NCI-H2196 (cell line): ENCODE results near the gene SMIM7.
"Not testable (repeated sequence)": the region's sequence is repeated elsewhere in the genome, so short reads cannot be mapped to it uniquely, and the experiment has no call there.

ENCODE experiments used
- DNase-seq: peaks from one replicate; lab custom pipeline; 2025; ENCODE audit not compliant: unreplicated experiment; lab: John Stamatoyannopoulos, UW

SMIM7 gene

DNA sequence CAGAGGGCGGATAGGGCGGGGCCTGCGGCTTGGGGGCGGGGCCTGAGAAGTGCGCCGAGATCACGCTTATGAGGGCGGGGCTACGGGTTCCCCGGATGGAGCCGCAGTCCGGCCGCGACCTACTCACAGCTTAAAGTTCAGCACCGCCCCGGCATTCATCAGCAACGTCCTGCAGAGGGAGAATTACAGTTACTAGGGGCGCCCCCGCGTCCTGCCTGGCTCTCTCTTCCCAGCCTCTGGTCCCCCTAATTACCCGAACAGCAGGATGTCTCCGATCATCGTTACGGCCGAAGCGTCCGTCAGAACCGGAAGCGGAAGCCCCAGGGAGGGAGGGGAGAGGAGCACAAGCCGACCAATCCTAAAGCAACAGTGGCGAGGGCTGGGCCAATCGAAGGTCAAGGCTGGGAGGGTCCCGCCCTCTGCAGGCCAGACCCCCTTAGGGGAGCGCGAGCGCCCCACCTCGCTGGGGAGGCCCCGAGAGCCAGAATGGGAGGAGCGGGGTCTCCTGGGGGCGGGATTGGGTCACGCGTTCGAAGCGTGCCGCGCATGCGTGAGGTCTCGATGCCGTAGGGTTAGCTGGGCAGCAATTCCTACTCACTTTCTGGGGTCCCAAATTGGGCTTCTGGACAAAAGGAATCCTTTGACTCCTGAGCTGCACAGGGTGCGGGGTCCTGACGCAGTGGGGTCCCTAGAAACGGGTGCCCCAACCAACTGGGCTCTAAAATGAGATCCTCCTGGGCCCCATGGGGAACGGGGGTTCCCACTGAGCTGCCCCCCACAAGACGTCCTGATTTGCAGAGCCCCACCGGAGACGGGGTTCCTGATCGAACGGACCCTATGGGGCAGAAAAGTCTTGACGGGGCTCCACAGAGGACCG is at the start of gene SMIM7:
SMIM7 (minus strand) TSS at position 313 of the 877 bp plus-strand sequence; CDS start at position 279, 34 bp downstream.
- peak; percentile 98 for DNase-seq

DNA sequence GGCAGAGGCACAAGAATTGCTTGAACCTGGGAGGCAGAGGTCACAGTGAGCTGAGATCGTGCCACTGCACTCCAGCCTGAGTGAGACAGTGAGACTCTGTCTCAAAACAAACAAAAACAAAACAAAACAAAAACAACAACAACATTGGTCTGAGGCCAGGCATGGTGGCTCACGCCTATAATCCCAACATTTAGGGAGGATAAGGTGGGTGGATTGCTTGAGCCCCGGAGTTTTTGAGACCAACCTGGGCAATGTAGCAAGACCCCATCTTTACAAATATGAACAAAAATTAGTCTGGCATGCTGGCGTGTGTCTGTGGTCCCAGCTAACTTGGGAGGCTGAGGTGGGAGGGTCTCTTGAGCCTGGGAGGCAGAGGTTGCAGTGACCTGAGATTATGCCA is 43.7 kb upstream of the SMIM7 start:
- no peak for DNase-seq

DNA sequence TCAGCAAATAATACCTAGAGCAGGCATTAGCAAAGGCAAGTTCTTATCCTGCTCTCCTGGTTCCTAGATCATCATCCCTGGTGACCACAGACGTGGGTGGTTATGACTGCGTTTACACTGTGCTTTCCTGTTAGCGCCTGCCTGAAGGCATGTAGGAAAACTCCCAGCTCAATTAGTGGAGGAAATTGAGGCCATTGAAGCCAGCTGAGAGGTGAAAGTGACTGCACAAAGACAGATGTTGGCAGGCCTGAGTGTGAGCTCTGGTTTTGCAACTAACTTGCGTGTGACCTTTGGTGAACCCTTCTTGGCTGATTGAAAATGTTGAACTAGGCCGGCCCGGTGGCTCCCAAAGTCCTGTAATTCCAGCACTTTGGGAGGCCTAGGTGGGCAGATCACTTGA is 42.2 kb upstream of the SMIM7 start:
- no peak for DNase-seq

DNA sequence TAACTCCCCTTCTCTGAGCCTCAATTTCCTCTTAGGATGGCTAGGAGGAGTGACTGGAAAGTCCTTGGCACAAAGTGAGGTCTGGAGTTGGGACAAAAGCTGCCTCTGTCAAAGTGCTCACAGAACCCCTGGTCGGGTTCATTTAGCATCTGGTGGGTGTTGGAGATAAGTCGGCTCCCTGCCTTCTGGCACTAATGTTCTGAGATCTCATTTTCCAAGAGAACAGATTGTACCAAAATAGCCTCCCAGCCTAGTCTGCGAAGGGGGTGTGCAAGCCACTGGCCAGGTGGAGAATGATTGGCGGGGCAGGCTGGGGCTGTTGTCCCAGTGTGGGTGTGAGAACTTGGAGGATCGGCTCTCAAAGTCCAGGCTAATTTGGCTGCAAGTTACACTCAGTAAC is 39.0 kb upstream of the SMIM7 start:
- DNase-seq: no peak

DNA sequence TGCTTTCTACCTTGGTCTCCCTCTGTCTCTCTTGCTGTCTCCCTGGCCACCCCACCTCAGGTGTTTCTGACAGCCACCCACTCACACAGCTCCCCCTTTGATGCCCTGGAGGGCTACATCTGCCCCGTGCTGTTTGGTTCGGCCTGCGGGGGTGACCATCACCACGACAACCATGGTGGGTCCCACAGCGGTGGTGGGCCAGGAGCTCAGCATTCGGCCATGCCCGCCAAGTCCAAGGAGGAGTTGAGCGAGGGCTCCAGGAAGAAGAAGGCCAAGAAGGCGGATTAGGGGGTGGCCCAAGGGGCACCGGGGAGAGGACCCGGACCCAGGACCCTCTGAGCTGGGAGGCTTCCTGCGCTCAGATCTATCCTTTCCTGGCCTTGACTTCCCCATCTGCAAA is 28.1 kb upstream of the SMIM7 start:
- no peak for DNase-seq

DNA sequence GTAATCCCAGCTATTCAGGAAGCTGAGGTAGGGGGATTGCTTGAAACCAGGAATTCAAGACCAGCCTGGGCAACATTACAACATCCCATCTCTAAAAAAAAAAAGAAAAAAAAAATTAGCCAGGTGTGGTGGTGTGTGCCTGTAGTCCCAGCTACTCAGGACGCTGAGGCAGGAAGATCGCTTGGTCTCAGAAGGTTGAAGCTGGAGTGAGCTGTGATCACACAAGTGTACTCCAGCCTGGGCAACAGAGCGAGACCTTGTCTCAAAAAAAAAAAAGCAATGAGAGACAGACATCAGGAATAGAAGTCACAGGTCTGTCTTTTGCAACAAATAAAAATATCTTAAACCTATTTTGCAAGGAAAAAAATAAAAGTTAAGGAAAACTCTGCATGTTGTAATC is 24.3 kb upstream of the SMIM7 start:
- no peak for DNase-seq

DNA sequence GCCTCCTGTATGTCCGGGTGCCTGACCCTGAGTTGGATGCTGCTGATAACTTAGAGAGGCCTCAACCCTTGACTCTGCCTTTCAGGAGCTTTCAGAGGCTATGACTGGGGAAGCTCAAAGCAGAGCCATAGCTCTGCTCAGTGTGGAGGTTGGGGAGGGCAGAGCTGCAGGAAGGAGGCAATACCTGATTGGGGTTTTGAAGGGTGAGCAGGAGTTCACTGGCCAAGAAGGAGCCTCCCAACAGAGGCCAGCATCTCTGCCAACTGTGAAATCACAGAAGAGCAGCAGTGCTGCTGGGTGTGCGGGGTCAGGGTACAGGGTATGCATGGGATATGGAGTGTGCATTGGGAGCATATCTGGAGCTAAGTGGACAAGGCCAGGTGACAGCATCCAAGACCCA is 22.6 kb upstream of the SMIM7 start:
- no peak for DNase-seq

DNA sequence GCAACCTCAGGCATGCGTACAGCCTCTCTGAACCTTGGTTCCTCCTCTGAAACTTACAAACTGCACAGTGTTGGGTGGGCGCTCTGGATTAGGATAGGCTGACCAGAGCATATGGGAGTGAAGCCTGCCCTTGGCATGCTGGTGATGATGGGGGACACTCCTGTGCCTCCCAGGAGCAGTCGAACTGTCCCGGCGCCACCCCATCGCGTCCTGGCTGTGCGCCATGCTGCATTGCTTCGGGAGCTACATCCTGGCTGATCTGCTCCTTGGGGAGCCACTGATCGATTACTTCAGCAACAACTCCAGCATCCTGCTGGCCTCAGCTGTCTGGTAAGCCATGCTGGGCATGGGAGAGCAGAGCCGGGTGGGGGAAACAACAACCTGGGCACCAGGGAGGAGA is 19.9 kb upstream of the SMIM7 start:
- DNase-seq: no peak

DNA sequence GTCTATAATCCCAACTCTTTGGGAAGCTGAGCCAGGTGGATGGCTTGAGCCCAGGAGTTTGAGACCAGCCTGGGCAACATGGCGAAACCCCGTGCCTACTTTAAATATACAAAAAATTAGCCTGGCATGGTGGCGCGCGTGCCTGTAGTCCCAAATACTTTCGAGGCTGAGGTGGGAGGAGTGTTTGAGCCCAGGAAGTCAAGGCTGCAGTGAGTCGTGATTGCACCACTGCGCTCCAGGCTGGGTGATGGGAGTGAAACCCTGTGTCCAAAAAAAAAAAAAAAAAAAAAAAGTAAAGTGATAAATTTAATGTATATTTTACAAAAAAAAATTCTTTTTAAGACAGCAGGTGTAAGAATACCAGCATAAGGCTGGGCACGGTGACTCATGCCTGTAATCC is 18.6 kb upstream of the SMIM7 start:
- DNase-seq: no peak

DNA sequence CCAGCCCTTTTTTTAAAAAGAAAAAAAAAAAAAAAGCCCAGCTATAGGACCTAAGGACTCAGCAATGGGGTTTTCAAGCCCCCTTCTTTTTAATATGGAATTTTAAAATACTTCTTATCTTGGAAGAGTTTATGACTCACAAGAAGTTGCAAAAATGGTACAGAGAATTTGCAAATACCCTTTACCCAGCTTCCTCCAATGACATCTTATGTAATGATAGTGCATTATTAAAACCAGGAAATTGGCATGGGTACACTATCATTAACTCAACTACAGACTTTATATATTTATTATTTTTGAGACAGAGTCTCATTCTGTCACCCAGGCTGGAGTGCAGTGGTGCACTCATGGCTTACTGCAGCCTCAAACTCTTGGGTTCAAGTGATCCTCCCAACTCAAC is 17.1 kb upstream of the SMIM7 start:
- DNase-seq: no peak

DNA sequence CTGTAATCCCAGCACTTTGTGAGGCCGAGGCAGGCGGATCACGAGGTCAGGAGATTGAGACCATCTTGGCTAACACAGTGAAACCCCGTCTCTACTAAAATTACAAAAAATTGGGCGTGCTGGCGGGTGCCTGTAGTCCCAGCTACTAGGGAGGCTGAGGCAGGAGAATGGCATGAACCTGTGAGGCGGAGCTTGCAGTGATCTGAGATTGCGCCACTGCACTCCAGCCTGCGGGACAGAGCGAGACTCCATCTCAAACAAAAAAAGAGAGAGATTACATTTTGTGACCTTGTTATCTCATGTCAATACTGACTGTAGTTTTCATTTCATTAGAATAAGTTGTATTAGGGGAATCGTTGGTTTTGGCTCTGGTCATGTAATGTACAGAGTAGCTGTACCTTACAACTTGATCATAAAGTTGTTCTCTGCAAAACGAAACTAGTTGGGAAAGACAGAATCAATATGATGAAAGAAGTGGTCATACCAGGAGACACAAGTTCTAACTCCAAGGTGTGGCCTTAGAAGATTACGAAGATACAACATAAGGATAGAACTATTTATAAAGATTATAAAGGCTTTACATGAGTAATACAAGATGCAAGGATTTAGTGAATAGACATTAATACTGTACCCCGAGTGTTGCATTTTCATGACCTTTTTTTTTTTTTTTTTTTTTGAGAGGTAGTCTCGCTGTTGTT is 16.3 kb upstream of the SMIM7 start:
- DNase-seq: no peak

DNA sequence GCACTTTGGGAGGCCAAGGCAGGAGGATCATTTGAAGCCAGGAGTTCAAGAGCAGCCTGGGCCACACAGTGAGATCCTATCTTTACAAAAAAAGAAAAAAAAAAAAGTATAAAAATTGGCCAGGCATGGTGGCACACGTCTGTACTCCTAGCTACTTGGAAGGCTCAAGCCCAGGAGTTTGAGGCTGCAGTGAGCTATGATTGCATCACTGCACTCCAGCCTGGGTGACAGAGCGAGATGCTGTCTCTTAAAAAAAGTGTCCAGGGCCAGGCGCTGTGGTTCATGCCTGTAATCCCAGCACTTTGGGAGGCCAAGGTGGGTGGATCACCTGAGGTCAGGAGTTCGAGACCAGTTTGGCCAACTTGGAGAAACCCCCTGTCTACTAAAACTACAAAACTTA is 13.9 kb upstream of the SMIM7 start:
- not testable (repeated sequence) for DNase-seq

DNA sequence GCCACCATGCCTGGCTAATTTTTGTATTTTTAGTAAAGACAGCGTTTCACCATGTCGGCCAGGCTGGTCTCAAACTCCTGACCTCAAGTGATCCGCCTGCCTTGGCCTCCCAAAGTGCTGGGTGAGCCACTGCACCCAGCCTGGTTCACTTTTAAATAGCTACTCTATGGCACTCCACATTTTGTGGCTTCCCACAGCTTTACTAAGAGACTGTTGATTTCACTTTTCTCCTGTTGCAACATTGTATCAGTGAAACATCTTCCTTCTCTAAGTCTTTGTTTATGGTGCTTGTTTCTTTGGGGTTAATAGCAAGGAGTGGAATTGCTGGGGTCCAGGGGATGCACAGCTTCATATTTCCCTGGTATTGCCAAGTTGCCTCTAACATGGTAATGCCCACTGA is 13.3 kb upstream of the SMIM7 start:
- DNase-seq: no peak

DNA sequence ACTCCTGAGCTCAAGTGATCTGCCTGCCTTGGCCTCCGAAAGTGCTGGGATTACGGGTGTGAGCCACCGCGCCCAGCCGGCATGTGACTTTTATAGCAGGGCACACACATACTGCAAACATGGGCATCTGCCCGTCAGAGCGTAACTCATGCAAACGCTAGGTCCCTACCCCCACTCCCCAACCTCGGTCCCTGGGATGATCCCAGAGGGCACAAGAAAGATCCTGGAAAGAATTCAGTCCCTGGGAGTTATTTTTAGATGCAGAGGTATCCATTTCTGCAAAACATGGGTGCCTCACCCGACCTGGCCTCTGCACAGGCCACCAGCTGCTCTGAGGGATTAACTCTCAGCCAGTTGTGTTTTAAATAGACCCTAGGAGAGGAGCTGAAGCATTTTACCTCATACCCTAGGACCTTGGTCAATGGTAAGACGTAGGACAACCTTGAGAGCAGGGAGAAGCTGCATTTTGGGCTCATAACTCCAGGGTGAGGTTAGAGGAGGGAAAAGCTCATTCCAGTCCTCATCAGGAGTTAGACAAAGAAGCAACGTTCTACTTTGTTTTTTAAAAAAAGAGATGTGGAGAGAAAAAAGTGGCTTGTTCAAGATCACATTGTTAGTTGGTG is 11.8 kb upstream of the SMIM7 start:
- no peak for DNase-seq

DNA sequence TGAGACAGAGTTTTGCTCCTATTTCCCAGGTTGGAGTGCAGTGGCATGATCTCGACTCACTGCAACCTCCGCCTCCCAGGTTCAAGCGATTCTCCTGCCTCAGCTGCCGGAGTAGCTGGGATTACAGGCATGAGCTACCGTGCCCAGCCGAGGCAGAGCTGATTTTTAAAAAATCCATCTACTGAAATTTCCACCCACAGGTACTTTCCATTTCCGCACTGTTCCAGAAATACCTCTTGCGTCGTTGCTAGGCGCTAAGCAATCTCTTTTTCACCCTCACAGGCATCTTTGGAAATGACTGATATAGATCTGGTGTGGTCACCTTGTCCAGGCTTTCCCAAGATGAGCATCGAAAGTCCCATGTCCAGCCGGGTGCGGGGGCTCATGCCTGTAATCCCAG is 10.3 kb upstream of the SMIM7 start:
- no peak for DNase-seq

DNA sequence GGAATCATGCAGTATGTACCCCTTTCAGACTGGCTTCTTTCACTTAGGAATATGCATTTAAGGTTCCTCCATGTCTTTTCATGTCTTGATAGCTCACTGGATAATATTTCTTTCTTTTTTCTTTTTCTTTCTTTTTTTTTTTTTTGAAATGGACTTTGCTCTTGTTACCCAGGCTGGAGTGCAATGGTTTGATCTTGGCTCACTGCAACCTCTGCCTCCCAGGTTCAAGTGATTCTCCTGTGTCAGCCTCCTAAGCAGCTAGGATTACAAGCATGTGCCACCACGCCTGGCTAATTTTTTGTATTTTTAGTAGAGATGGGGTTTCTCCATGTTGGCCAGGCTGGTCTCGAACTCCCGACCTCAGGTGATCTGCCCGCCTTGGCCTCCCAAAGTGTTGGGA is 8.8 kb upstream of the SMIM7 start:
- not testable (repeated sequence) for DNase-seq

DNA sequence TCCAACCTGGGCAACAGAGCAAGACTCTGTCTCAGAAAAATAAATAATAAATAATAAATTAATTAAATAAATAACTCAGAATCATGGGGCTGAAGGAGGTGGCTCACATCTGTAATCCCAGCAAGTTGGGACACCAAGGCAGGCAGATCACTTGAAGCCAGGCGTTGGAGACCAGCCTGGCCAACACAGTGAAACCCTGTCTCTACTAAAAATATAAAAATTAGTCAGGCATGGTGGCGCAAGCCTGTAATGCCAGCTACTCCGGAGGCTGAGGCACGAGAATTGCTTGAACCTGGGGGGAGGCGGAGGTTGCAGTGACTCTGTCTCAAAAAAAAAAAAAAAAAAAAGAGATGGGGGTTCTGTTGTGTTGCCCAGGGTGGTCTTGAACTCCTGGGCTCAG is 8.2 kb upstream of the SMIM7 start:
- no peak for DNase-seq

DNA sequence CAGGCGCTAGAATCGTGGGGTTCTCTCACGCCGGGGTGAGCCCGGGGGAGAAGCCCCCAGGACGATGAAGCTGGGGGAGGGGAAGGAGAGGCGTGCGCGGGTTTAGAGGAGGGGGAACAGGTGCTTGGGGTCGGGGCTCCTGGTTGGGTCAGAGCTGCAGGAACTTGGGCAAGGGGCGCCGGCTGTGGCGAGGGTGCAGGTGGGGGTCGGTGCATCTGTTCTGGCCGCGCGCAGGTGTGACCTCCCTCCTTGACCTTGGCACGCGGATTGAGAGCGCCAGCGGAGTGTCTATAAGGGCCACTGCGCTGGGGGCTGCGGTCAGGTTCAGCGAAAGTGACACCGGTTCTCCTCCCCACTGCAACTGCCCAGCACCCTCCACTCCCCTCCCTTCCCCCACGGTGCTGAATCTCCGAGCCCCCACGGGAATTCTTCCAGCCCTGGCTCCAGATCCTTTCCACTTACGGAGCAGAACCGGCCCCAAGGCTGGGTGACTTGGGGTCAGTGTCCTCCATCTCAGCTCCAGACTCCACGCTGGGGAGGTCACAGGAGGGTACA is 1.6 kb upstream of the SMIM7 start:
- DNase-seq: no peak

DNA sequence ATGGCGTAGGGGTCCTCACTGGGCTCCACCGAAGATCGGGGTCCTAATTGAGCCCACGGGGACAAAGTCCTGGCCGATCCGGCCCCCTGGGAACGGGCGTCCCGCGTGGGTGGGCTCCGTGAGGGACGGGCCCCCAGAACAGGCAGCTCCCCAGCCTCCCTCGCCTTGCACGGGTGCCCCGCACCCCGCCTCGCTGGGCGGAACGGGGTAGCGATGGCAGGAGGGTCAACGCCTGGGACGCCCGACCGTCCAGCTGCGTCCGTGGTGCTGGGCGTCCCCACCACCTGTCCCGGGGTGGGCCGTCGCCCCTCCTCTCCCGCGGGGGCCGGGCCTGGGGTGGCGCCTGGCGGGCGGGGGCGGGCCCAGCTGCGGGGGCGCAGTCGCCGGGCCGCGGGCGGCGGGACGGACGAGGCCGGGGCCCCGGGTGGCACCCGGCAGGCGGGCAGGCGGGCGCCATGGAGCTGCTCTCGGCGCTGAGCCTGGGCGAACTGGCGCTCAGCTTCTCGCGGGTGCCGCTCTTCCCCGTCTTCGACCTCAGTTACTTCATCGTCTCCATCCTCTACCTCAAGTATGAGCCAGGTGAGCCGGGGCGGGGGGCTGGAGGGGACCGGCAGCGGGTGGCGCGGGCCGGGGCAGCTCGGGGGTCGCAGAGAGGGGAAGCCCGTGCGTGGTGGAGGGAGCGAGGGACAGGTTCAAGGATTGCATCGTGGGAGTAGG is 977 bp upstream of the SMIM7 start, which contains the start of gene TMEM38A:
TMEM38A (plus strand) TSS at position 377 of the 717 bp plus-strand sequence; CDS start at position 456, 79 bp downstream.
- peak; percentile 60 for DNase-seq

DNA sequence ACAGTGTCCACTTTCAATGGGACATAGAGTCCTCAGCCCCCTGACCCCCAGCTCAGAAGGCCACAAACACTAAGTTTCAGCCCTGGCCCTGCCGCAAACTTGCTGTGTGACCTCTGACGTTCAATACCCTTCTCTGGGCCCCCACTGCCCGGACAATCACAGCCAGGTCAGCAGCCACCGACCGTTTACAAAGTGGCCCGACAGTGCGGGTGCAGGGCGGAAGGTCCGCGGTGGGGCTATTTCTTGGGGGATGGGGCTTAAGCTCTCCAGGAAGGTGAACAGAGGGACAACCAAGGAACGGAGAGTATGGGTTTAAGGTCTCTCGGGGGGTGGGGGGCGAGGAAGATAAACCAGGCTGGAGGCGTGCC is 496 bp downstream of the SMIM7 start:
- DNase-seq: no peak

DNA sequence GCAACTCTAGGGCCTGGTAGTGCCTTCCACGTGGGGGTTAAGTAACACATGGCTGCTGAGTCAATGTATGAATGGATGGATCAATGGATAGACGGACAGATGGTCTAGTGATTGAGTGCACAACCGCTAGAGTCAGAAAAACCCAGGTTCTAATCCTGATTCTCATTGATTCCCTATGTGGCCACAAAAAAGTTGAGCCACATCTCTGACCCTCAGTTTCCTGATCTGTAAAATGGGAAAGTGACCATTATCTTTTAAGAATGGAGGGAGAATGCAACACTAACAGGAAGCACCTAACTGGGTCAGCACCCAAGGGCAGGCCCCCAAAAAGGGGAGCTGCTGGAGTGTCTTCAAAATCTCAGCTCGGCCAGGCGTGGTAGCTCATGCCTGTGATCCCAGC is 2.6 kb downstream of the SMIM7 start:
- DNase-seq: no peak
